Activated naive CD8-positive, alpha-beta T cell treated with anti-CD3 and anti-CD28 coated beads, Interleukin-2, amount 50 U/mL, for 24 hours (primary cell): ENCODE measurements around the gene PTBP1.
A peak's percentile ranks its signal among the peaks of the same experiment; 100 is the strongest.

ENCODE experiments used
- ATAC-seq: fragments of 150-1000 bp; cut with Tn5 transposase; one replicate; pipeline ENCODE4 v1.10.0; 2021
- DNase-seq: peaks from one replicate; pipeline ENCODE4 v3.0.0; 2021
- H3K27ac Mint-ChIP-seq: one replicate; pipeline ENCODE4 v1.8.0; 2021; ENCODE audit warnings: mild to moderate bottlenecking, mixed read lengths
- H3K27me3 Mint-ChIP-seq: one replicate; pipeline ENCODE4 v1.8.0; 2021; ENCODE audit warnings: mixed read lengths
- H3K36me3 Mint-ChIP-seq: one replicate; pipeline ENCODE4 v1.8.0; 2021; ENCODE audit warnings: low read depth, mixed read lengths
- H3K4me1 Mint-ChIP-seq: one replicate; pipeline ENCODE4 v1.8.0; 2021; ENCODE audit warnings: mixed read lengths
- H3K4me3 Mint-ChIP-seq: one replicate; pipeline ENCODE4 v1.8.0; 2021; ENCODE audit warnings: mild to moderate bottlenecking, moderate library complexity, mixed read lengths
- H3K9me3 Mint-ChIP-seq: one replicate; pipeline ENCODE4 v1.8.0; 2021; ENCODE audit warnings: mixed read lengths

The PTBP1 gene

GRCh38 chr19:807627-808422 is 10.6 kb downstream of the PTBP1 start:
- Mint-ChIP-seq H3K4me3 (no peak overlapping the region), H3K27me3 (no peaks in the 10 kb centered on the region), H3K9me3 (no peaks in the 10 kb centered on the region), H3K27ac (peak overlapping the region; percentile 2), H3K4me1 (peaks cover 11% of the 10 kb centered on the region), H3K36me3 (peaks cover 61% of the 10 kb centered on the region)
- DNase-seq (no peak), ATAC-seq (no peak)

DNA sequence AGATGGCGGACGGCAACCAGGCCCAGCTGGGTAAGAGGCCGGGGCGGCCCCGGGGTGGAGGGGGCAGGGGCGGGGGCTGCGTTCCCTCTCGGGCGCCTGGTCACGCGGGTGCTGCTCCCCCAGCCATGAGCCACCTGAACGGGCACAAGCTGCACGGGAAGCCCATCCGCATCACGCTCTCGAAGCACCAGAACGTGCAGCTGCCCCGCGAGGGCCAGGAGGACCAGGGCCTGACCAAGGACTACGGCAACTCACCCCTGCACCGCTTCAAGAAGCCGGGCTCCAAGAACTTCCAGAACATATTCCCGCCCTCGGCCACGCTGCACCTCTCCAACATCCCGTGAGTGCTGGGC is 11.1 kb downstream of the PTBP1 start:
- no peaks in the 10 kb centered on the region for H3K9me3 Mint-ChIP-seq
- DNase-seq: no peak
- no peak for ATAC-seq
- no peak overlapping the region for H3K27ac Mint-ChIP-seq
- H3K4me3 Mint-ChIP-seq: no peak overlapping the region
- peaks cover 9% of the 10 kb centered on the region for H3K4me1 Mint-ChIP-seq
- peaks cover 57% of the 10 kb centered on the region for H3K36me3 Mint-ChIP-seq
- no peaks in the 10 kb centered on the region for H3K27me3 Mint-ChIP-seq

- H3K27ac Mint-ChIP-seq: peak overlapping the region; percentile 27
- no peaks in the 10 kb centered on the region for H3K9me3 Mint-ChIP-seq
- no peak for DNase-seq
- no peak overlapping the region for H3K4me3 Mint-ChIP-seq
- no peak for ATAC-seq
- H3K27me3 Mint-ChIP-seq: no peaks in the 10 kb centered on the region
- peaks cover 7% of the 10 kb centered on the region for H3K4me1 Mint-ChIP-seq
- H3K36me3 Mint-ChIP-seq: peaks cover 55% of the 10 kb centered on the region
Observed at GRCh38 chr19:810077-810855, 13.0 kb downstream of the PTBP1 start.

DNA sequence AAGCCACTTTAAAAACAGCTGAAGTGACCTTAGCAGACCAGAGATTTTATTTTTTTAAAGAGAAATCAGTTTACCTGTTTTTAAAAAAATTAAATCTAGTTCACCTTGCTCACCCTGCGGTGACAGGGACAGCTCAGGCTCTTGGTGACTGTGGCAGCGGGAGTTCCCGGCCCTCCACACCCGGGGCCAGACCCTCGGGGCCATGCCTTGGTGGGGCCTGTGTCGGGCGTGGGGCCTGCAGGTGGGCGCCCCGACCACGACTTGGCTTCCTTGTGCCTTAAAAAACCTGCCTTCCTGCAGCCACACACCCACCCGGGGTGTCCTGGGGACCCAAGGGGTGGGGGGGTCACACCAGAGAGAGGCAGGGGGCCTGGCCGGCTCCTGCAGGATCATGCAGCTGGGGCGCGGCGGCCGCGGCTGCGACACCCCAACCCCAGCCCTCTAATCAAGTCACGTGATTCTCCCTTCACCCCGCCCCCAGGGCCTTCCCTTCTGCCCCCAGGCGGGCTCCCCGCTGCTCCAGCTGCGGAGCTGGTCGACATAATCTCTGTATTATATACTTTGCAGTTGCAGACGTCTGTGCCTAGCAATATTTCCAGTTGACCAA is 13.7 kb downstream of the PTBP1 start:
- Mint-ChIP-seq H3K4me1 (peaks cover 7% of the 10 kb centered on the region), H3K27ac (no peak overlapping the region), H3K4me3 (no peak overlapping the region), H3K27me3 (no peaks in the 10 kb centered on the region), H3K36me3 (peaks cover 56% of the 10 kb centered on the region), H3K9me3 (peaks cover 3% of the 10 kb centered on the region)
- no peak for ATAC-seq
- no peak for DNase-seq

DNA sequence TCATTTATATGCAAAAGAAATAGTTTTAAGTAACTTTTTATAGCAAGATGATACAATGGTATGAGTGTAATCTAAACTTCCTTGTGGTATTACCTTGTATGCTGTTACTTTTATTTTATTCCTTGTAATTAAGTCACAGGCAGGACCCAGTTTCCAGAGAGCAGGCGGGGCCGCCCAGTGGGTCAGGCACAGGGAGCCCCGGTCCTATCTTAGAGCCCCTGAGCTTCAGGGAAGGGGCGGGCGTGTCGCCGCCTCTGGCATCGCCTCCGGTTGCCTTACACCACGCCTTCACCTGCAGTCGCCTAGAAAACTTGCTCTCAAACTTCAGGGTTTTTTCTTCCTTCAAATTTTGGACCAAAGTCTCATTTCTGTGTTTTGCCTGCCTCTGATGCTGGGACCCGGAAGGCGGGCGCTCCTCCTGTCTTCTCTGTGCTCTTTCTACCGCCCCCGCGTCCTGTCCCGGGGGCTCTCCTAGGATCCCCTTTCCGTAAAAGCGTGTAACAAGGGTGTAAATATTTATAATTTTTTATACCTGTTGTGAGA is 14.3 kb downstream of the PTBP1 start:
- Mint-ChIP-seq H3K27me3 (no peaks in the 10 kb centered on the region), H3K9me3 (peaks cover 9% of the 10 kb centered on the region), H3K36me3 (peaks cover 60% of the 10 kb centered on the region), H3K4me3 (peak overlapping the region; percentile 14), H3K4me1 (peaks cover 7% of the 10 kb centered on the region), H3K27ac (no peak overlapping the region)
- DNase-seq (no peak), ATAC-seq (no peak)

GRCh38 chr19:812049-812746 is 14.9 kb downstream of the PTBP1 start:
- Mint-ChIP-seq H3K27ac (no peak overlapping the region), H3K9me3 (peaks cover 12% of the 10 kb centered on the region), H3K4me3 (no peak overlapping the region), H3K4me1 (peaks cover 6% of the 10 kb centered on the region), H3K36me3 (peaks cover 55% of the 10 kb centered on the region), H3K27me3 (no peaks in the 10 kb centered on the region)
- ATAC-seq (peak; percentile 5), DNase-seq (no peak)

- DNase-seq (no peak), ATAC-seq (peak; percentile 3)
- Mint-ChIP-seq H3K4me3 (no peak overlapping the region), H3K36me3 (peaks cover 49% of the 10 kb centered on the region), H3K9me3 (peaks cover 12% of the 10 kb centered on the region), H3K27me3 (no peaks in the 10 kb centered on the region), H3K4me1 (peaks cover under 1% of the 10 kb centered on the region), H3K27ac (no peak overlapping the region)
Observed at GRCh38 chr19:812747-813218, 15.5 kb downstream of the PTBP1 start.

DNA sequence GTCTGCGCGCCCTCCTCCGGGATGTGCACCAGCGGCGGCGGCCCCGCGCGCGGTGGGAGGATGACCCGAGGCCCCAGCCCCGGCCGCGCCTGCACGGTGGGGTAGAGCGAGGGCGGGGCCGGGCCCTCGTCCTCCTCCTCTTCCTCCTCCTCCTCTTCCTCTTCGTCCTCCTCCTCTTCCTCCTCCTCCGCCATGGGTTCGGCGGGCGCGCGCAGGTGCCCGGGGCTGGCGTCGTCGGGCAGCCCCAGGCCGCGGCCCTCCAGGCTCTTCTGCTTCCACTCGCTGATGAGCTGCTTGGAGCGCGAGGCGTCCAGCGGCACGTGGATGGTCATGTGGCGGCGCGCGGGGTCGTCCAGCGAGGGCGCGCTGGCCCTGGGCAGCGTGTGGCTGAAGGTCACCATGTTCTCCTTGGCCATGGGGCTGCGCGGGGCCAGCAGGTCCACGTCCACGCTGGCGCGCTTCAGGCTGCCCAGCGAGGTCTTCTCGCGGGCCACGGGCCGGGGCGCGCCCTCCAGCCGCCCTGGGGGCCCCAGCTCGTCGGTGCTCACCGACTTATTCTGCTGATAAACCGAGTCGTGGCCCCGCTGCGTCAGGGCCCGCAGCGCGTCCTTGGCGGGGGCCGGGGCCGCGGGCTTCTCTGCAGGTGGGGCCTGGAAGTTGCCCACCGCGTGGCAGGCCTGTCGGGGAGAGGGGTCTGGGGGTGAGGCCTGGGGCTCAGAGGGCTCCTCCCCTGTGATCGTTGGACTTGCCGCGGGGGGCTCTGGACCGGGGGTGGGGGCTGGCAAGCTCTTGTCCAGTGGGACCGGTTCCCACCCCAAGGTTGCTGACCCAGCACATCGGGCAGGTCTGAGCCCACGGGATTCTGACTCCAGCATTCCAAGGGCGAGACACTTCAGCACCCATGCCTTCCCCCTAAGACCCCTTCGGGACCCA is 16.2 kb downstream of the PTBP1 start:
- Mint-ChIP-seq H3K9me3 (peaks cover 12% of the 10 kb centered on the region), H3K4me3 (no peak overlapping the region), H3K4me1 (no peaks in the 10 kb centered on the region), H3K36me3 (peaks cover 46% of the 10 kb centered on the region), H3K27me3 (no peaks in the 10 kb centered on the region), H3K27ac (no peak overlapping the region)
- no peak for DNase-seq
- peak; percentile 3 for ATAC-seq

- Mint-ChIP-seq H3K27me3 (no peaks in the 10 kb centered on the region), H3K27ac (peak overlapping the region; percentile 79), H3K36me3 (peaks cover 40% of the 10 kb centered on the region), H3K4me1 (no peaks in the 10 kb centered on the region), H3K4me3 (peak overlapping the region; percentile 49), H3K9me3 (peaks cover 12% of the 10 kb centered on the region)
- DNase-seq (no peak), ATAC-seq (peak; percentile 7)
Observed at GRCh38 chr19:814152-815078, 17.2 kb downstream of the PTBP1 start.

DNA sequence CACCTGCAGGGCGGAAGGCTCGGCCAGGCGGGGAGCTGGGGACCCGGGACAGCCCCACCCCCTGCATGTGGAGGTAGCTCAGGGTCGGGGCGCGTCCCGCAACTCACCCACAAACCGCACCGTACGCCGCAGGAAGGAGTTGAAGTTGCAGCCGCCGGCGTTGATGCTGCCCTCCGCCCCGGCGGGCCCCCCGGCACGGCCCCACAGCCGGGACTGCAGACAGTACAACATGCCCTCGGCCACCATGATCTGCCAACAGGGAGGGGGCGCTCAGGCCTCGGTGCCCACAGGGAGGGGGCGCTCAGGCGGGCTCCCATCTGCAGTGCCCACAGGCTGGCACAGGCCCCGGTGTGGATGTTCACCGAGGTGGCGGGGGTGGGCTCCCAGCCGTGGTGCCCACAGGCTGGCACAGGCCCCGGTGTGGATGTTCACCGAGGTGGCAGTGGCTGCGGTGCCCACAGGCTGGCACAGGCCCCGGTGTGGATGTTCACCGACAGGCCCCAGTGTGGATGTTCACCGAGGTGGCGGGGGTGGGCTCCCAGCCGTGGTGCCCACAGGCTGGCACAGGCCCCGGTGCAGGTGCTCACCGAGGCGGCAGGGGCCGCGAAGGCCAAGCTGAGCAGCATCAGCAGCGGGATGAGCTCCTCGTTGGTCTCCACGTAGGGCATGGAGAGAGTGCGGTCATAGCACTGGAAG is 18.0 kb downstream of the PTBP1 start:
- peak overlapping the region; percentile 49 for H3K4me3 Mint-ChIP-seq
- ATAC-seq (no peak), DNase-seq (no peak)
- no peaks in the 10 kb centered on the region for H3K27me3 Mint-ChIP-seq
- peaks cover 31% of the 10 kb centered on the region for H3K36me3 Mint-ChIP-seq
- H3K9me3 Mint-ChIP-seq: peaks cover 12% of the 10 kb centered on the region
- H3K27ac Mint-ChIP-seq: peak overlapping the region; percentile 79
- H3K4me1 Mint-ChIP-seq: no peaks in the 10 kb centered on the region

GRCh38 chr19:815775-816499 is 18.7 kb downstream of the PTBP1 start:
- Mint-ChIP-seq H3K36me3 (peaks cover 28% of the 10 kb centered on the region), H3K4me1 (no peaks in the 10 kb centered on the region), H3K9me3 (peaks cover 12% of the 10 kb centered on the region), H3K27ac (peak overlapping the region; percentile 73), H3K4me3 (peak overlapping the region; percentile 20), H3K27me3 (no peaks in the 10 kb centered on the region)
- DNase-seq (no peak), ATAC-seq (no peak)

DNA sequence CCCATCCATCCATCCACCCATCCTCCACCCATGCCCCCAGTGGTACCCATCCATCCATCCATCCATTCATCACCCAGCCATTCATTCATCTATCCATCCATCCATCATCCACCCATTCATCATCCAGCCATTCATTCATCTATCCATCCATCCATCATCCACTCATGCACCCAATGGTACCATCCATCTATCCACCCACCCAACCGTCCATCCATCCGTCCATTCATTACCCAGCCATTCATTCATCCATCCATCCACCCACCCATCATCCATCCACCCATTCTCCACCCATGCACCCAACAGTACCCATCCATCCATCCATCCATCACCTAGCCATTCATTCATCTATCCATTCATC is 19.2 kb downstream of the PTBP1 start:
- Mint-ChIP-seq H3K27ac (peak overlapping the region; percentile 28), H3K9me3 (peaks cover 12% of the 10 kb centered on the region), H3K27me3 (no peaks in the 10 kb centered on the region), H3K4me3 (no peak overlapping the region), H3K4me1 (no peaks in the 10 kb centered on the region), H3K36me3 (peaks cover 25% of the 10 kb centered on the region)
- DNase-seq (no peak), ATAC-seq (no peak)
